Thoracic aorta (tissue), 2 donors: ENCODE results near the gene APOC4. TPM values are rescaled to one million over a fixed set of nuclear protein-coding genes. Genes with fewer than 3 reads are reported as not detected.

Source experiments
- ATAC-seq: fragments of 150-250 bp; one replicate; pipeline ENCODE4 v1.8.0; 2017; ENCODE audit warnings: low read depth; ENCODE audit not compliant: insufficient number of reproducible peaks, low FRiP score
- DNase-seq: peaks from one replicate; pipeline ENCODE4 v3.0.0-alpha.2; 2020; ENCODE audit warnings: low spot score
- H3K27ac ChIP-seq, 2 donors: fragments of 200-600 bp; sonication (generic); 1 replicate in 1 of 2; 2 replicates in 1 of 2; pipeline ENCODE4 v1.5.1; 2016; ENCODE audit warnings: mild to moderate bottlenecking in 2 of 2, moderate library complexity in 2 of 2
- H3K27me3 ChIP-seq: fragments of 200-600 bp; sonication (generic); replicated peaks from 2 replicates; pipeline ENCODE4 v1.6.0; 2016; ENCODE audit warnings: mild to moderate bottlenecking; ENCODE audit not compliant: insufficient read depth
- H3K36me3 ChIP-seq: fragments of 200-600 bp; sonication (generic); one replicate; pipeline ENCODE4 v1.5.1; 2016
- H3K4me1 ChIP-seq, 2 donors: fragments of 200-600 bp; sonication (generic); 1 replicate in 1 of 2; 2 replicates in 1 of 2; pipeline versions ENCODE4 v1.5.1 to v1.6.0; 2016; ENCODE audit warnings: low read depth in 2 of 2, mild to moderate bottlenecking in 1 of 2; ENCODE audit not compliant: control insufficient read depth in 1 of 2
- H3K4me3 ChIP-seq: fragments of 200-600 bp; sonication (generic); 2 replicates; pipeline ENCODE4 v1.5.1; 2016; ENCODE audit warnings: mild to moderate bottlenecking
- H3K9me3 ChIP-seq: fragments of 200-600 bp; sonication (generic); 2 replicates; pipeline ENCODE4 v1.5.1; 2016
- CTCF ChIP-seq: fragments of 200-600 bp; sonication (generic); IDR thresholded peaks from one replicate; pipeline ENCODE4 v1.5.1; 2019; ENCODE audit warnings: antibody characterized with exemption
- total RNA-seq, 2 donors: library from RNA; depleted of rRNA; stranded (reverse); fragments of >200 nt; gene quantifications; one replicate each; pipeline versions ENCODE4 v1.1.0 to v1.2.3, GENCODE V29; 2016

The APOC4 gene
- total RNA-seq, 2 donors from 2014 or later, result not detected

GRCh38 chr19:44973982-44974735 is 32.1 kb downstream of the APOC4 start:
- Histone ChIP-seq H3K9me3 (no peaks in the 10 kb centered on the region), H3K27ac (no peak overlapping the region), H3K4me3 (no peak overlapping the region), H3K4me1 (no peaks in the 10 kb centered on the region), H3K36me3 (peaks cover 59% of the 10 kb centered on the region), H3K27me3 (no peaks in the 10 kb centered on the region)
- no peak for DNase-seq
- no peak for ATAC-seq
- no peak for TF ChIP-seq CTCF

- Histone ChIP-seq H3K4me1 (no peaks in the 10 kb centered on the region), H3K27me3 (no peaks in the 10 kb centered on the region), H3K9me3 (no peaks in the 10 kb centered on the region), H3K4me3 (no peak overlapping the region), H3K27ac (no peak overlapping the region), H3K36me3 (peaks cover 66% of the 10 kb centered on the region)
- DNase-seq (no peak), ATAC-seq (no peak)
- no peak for TF ChIP-seq CTCF
Measured at GRCh38 chr19:44974857-44975256, 32.8 kb downstream of the APOC4 start.

GRCh38 chr19:44975444-44975843 is 33.4 kb downstream of the APOC4 start:
- DNase-seq (no peak), ATAC-seq (no peak)
- Histone ChIP-seq H3K27me3 (no peaks in the 10 kb centered on the region), H3K4me1 (no peaks in the 10 kb centered on the region), H3K9me3 (no peaks in the 10 kb centered on the region), H3K36me3 (peaks cover 69% of the 10 kb centered on the region), H3K27ac (no peak overlapping the region), H3K4me3 (no peak overlapping the region)
- TF ChIP-seq CTCF, result no peak

- no peak for TF ChIP-seq CTCF
- H3K9me3 ChIP-seq, result no peaks in the 10 kb centered on the region
- DNase-seq, result no peak
- no peak overlapping the region for H3K4me3 ChIP-seq
- ATAC-seq, result no peak
- peaks cover 43% of the 10 kb centered on the region for H3K36me3 ChIP-seq
- H3K4me1 ChIP-seq, result no peaks in the 10 kb centered on the region
- H3K27me3 ChIP-seq, result no peaks in the 10 kb centered on the region
- no peak overlapping the region for H3K27ac ChIP-seq
Measured at GRCh38 chr19:44984005-44984404, 42.0 kb downstream of the APOC4 start.

GRCh38 chr19:44985445-44985844 is 43.4 kb downstream of the APOC4 start:
- peaks cover 34% of the 10 kb centered on the region for H3K36me3 ChIP-seq

More at GRCh38 chr19:44985445-44985844, 43.4 kb downstream of the APOC4 start:
- DNase-seq, result no peak
- ATAC-seq, result no peak
- H3K4me1 ChIP-seq, result no peaks in the 10 kb centered on the region
- no peaks in the 10 kb centered on the region for H3K9me3 ChIP-seq
- no peak overlapping the region for H3K4me3 ChIP-seq
- H3K27me3 ChIP-seq, result no peaks in the 10 kb centered on the region
- H3K27ac ChIP-seq, result no peak overlapping the region
- no peak for TF ChIP-seq CTCF
